Spleen (tissue), 7 donors: ENCODE measurements around the gene PFKM.

Source experiments
- POLR2A ChIP-seq, 3 donors: fragments of 450-650 bp; IDR thresholded peaks; one replicate each; pipeline ENCODE4 v1.5.1; 2017; ENCODE audit warnings: antibody characterized with exemption in 3 of 3, mild to moderate bottlenecking in 1 of 3
- POLR2AphosphoS5 ChIP-seq, 3 donors: sonication (generic); formaldehyde crosslinking; IDR thresholded peaks; one replicate each; pipeline ENCODE4 v1.5.1; 2017; ENCODE audit warnings: antibody characterized with exemption in 3 of 3
- TF ChIP-seq, protein P1 (sequence below), 11 experiments: fragments of 200-600 bp in 7 of 11; fragments of 450-650 bp in 4 of 11; sonication (generic) in 4 of 11; IDR thresholded peaks in 8 of 11; conservative IDR thresholded peaks in 3 of 11; 1 replicate in 7 of 11; 2 replicates in 4 of 11; pipeline versions ENCODE4 v1.4.0 to v1.8.0; 2016 to 2021; ENCODE audit warnings: antibody characterized with exemption in 11 of 11, inconsistent platforms in 4 of 11, mild to moderate bottlenecking in 1 of 11
- donor health status: DM: no; HTN: no; CAD: no; lungs with moderate emphysema.
- donor health status: DM: no; HTN: no; CAD: no.
- donor health status: DM: no; HTN: no; CAD: no.

DNA sequence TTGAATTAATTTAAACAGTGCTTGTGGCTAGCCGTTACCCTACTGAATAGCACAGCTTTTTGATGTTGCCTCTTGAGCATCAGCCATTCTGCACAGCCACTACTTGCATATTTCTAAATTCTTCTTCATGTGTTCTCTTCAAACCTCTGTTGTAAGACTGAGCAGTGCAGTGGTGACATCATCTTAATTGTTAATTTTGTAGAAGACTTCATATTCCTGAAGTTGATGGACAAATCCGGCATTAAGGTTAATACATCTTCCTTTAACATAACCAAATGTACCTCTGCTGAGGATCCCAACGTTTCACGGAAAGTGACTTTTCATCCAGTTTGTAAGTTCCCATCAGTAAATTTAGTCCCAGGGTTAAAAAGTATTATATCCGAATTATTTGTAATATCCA, 38.9 kb upstream of the PFKM start:
- TF ChIP-seq POLR2A (IDR thresholded peaks at IDR 0.05) (no peak), POLR2AphosphoS5 (IDR thresholded peaks at IDR 0.05) (no peak)
- TF ChIP-seq, protein P1, sequence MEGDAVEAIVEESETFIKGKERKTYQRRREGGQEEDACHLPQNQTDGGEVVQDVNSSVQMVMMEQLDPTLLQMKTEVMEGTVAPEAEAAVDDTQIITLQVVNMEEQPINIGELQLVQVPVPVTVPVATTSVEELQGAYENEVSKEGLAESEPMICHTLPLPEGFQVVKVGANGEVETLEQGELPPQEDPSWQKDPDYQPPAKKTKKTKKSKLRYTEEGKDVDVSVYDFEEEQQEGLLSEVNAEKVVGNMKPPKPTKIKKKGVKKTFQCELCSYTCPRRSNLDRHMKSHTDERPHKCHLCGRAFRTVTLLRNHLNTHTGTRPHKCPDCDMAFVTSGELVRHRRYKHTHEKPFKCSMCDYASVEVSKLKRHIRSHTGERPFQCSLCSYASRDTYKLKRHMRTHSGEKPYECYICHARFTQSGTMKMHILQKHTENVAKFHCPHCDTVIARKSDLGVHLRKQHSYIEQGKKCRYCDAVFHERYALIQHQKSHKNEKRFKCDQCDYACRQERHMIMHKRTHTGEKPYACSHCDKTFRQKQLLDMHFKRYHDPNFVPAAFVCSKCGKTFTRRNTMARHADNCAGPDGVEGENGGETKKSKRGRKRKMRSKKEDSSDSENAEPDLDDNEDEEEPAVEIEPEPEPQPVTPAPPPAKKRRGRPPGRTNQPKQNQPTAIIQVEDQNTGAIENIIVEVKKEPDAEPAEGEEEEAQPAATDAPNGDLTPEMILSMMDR (IDR thresholded peaks at IDR 0.05 in 8 of 11, conservative IDR thresholded peaks at IDR 0.05 in 3 of 11), result no peak
